ENCODE measurements around the gene ZSCAN31.

DNA sequence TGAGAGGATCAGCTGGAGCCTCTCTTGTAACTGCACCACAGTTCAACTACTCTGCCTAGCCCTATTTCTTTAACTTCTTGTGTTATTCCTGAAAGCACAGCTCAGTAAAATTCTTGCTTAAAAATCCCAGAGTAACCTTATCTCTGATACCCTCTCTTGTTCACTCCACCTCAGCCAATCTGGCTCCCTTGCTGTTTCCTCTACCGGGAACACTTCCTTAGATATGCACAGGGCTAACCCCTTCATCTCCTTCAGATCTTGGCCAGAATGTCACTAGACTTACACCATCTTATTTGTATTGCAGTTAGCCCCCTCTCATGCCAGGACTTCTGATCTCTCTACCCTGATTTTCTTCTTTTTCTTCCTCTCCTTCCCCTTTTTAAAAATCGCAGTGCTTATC is 11.2 kb upstream of the ZSCAN31 start:
- TF ChIP-seq POLR2AphosphoS5 (IDR thresholded peaks at IDR 0.05; ENCODE audit: low read depth, low read length) (no peak), FOXP2 (optimal IDR thresholded peaks at IDR 0.05; ENCODE audit: borderline replicate concordance, extremely low read depth, extremely low read length, insufficient read depth) (no peak), TAF1 (IDR thresholded peaks at IDR 0.05; ENCODE audit: borderline replicate concordance, insufficient read depth, low read length) (no peak), SIN3A (IDR thresholded peaks at IDR 0.05; ENCODE audit: borderline replicate concordance, insufficient read depth, low read length) (no peak)
- TF ChIP-seq, protein P1, sequence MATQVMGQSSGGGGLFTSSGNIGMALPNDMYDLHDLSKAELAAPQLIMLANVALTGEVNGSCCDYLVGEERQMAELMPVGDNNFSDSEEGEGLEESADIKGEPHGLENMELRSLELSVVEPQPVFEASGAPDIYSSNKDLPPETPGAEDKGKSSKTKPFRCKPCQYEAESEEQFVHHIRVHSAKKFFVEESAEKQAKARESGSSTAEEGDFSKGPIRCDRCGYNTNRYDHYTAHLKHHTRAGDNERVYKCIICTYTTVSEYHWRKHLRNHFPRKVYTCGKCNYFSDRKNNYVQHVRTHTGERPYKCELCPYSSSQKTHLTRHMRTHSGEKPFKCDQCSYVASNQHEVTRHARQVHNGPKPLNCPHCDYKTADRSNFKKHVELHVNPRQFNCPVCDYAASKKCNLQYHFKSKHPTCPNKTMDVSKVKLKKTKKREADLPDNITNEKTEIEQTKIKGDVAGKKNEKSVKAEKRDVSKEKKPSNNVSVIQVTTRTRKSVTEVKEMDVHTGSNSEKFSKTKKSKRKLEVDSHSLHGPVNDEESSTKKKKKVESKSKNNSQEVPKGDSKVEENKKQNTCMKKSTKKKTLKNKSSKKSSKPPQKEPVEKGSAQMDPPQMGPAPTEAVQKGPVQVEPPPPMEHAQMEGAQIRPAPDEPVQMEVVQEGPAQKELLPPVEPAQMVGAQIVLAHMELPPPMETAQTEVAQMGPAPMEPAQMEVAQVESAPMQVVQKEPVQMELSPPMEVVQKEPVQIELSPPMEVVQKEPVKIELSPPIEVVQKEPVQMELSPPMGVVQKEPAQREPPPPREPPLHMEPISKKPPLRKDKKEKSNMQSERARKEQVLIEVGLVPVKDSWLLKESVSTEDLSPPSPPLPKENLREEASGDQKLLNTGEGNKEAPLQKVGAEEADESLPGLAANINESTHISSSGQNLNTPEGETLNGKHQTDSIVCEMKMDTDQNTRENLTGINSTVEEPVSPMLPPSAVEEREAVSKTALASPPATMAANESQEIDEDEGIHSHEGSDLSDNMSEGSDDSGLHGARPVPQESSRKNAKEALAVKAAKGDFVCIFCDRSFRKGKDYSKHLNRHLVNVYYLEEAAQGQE (IDR thresholded peaks at IDR 0.05; ENCODE audit: insufficient read depth in 1 of 2, low read depth in 2 of 2, low read length in 2 of 2) = no peak

Data from PFSK-1 (cell line).